Stimulated activated CD8-positive, alpha-beta memory T cell treated with anti-CD3 and anti-CD28 coated beads, Interleukin-15, amount 100 ng/mL, for 48 hours (primary cell): ENCODE measurements around the gene DCT.
A peak's percentile ranks its signal among the peaks of the same experiment; 100 is the strongest.

Experiments
- DNase-seq, 2 donors: peaks; one replicate each; pipeline ENCODE4 v3.0.0-alpha.2; 2020; ENCODE audit warnings: low read depth in 2 of 2

DCT gene

DNA sequence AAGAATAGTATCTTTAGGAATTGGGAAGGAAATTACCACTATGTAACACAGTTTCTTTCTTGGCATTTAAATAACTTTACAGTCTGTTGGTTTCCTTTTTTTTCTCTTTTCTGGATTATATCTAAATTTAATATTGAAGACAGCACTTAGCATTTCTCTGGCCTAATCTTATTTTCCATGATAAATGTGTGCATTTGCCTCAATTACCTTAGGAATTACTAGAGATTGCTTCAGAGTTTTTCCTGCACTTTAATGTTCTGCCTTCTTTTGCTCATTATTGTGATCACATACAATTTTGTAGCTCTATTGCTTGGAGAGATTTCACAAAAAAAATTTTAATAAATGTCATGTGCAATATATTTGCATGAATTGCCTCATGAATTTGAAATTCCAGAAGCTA, 25.1 kb downstream of the DCT start:
- DNase-seq = no peak

DNA sequence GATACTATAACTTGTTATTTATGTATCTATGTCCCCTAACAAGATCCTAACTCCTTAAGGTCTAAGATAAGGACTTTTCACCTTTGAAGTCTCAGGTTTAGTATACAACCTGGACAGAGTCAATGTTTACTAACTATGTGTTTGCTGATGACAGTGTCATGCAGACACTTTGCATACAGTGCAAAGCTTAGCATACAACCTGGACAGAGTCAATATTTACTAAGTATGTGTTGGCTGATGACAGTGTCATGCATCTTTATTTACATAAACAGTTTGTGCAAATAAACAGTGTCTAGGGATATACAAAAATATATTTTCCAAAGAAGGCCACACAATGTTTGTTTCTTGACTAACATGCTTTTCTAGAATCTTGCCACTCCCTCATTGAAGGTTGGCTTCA, 34.7 kb downstream of the DCT start:
- DNase-seq = no peak

DNA sequence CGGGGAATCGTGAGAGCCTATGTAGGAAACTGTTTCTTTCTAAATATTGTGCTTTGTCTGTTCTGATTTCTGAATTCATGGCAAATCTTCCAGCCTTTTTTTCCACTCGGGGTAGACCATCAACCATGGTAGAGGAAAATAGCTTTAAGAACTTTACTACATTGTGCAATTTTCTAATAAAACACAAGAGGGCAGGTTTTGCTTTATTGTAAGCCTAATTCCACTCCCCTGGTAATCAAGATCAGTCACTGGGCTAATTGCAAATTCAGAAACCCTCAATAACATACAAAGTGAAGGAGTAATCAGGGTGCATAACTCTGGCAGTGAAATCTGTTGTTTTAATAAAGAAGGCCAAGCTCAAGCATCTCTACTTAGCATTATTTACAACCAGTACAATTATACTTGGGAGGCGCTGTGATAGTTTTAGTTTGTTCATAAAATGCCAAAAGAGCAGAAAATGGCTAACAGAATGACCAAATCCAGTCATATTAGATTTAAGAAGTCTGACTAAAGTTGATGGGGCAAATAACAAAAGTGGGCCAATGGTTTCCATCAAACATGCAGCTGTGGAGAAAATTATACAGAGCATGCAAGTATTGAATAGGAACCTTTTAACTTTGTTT, 43.8 kb downstream of the DCT start:
- DNase-seq = no peak

DNA sequence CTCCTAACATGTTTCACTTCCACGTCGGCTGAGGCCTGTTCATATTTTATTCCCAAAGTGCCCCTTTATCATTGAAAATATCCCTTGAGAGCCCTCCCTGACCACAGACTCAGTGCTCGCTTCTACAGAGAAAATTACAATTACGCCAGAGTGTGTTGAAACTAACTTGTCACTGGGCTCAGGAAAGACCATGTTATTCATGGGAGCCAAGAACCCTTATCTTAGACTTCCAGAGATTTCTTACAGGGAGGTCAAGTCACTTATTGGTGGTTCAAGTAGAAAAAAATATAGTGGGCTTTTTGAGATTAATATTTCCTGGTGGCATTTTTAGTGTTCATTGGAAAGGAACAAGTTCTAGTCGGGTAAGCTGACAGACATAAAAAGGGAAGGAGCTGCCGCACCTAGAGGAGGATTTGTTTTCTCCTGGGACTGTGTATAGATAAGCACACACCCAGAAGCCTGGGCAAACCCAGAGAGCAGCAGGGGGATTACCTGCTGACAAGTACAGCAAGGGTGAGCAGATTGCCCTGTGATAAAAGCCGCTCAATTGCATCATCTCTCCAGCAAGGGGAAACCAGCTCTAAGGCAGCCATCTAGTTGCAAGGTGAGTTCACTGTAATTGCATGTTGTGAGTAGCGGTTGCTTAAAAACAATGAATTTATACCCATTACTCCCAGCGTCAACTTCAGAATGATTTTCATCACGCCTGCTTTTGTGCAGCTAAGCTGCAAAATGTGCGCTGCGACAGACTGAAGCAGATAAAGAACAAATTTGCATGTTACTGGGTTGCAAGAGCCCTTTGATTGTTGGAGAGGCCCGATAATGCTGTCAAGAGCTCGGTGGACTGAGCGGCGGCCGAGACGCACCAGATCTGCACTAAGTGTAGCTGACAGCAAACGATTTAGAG, 46.2 kb downstream of the DCT start:
- DNase-seq = peak in 1 of 2 donors; percentile 11

DNA sequence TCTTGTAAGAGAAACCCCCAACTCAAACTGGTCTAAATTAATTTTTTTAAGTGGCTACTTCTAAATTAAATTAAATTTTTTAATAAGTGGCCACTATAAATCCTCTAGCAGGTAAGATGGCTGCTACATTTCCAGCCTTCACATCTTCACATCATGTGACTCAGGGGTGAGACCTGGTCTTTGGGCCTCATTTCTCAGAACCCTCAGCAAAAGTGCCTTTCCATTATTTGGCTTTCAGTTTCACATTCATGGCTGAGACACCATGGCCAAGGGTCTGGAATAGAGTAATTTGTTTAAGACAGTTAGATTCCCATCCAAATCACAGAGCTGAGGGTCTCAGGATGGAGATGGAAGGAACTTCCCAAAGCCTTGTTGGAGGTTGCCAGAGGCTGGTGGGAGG, 47.5 kb downstream of the DCT start:
- DNase-seq = no peak

DNA sequence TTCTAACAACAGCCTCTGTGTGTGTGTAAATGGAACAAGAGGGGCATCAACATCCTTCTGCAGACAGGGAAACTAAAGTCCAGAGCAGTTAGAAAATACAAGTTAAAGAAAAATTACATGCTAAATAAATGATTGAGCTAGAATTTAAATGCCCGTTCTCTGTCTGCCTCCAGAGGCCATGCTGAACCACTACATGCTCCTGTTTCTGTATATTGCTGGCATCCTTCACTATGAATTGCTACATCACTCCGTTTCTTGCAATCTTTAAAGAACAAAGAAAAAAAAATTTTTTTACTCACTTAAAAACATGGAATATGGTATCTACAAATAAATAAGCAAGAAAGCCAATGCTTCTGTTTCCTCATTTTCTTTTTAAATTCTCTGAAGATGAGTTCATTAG, 47.9 kb downstream of the DCT start:
- no peak for DNase-seq

DNA sequence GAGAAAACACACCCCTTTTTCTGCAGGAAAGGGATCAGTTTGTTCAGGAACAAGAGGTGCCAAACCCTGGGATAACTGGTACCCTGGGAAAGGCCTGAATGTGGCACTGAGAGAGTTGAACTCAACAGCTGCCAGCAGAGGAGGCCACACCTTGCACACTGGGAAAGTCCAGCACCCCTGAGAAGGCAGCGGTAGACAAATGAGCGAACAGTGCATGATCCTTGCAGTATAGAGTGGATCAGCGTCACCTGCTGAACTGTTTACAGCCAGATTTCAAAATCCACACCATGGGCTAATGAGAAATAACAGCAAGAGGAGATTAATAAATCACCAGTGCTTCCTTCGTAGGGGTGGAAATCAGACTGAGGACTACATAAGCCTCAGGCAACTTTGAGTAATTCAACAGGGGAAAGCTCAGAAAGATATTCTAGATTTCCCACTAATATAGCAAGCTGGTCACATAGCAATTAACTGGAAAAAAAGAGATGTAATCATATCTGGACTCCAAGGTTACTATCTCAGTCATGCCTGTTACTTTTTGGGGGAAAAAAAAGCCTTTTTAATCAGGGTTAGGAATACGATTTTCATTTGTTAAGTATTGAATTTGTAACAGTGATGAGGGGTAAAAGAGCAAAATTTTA, 52.0 kb downstream of the DCT start:
- no peak for DNase-seq

DNA sequence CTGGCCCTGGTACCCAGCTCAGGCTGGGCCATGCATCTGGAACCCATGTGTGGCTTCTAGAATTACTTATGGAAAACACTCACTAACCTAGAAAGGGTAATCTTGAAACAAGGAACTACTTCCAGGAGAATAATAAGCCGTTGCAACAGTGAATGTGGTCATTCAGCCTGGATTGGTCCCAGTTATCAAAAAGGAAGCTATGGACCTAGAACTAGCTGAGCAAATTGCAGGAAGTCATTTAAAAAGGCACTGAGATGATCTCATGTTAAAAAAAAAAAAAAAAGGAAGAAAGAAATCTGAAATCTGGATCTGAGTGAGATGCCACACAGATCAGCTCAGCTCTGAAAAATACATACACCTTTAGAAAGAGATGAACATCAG, 59.6 kb downstream of the DCT start:
- no peak for DNase-seq

DNA sequence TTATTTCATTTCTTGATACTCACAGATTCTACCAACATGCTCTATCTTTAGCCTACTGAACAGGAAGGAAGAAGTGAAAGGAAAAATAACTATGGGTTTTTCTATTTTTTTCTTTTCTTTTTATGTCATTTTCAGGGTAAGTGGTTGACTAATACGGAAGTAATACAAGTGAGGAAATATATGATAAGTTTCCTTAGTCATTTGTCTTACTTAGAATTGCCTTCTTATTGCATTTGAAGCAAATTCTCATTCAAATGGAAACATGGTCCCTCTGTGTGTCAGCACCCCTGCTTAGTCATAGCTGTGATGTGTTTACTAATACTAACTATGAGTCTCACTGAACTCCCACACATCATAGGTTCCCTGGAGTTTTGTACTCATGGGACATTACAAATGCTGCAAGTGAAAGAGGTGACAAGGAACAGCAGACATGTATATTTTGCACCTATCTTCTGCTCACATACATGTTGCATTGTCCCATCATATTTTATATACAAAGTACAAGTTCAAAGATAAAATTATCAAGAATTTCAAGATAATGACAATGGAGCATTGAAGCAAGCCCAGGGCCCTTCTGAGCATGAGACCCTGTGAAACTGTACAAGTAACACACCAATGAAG, 60.1 kb downstream of the DCT start:
- peak in 1 of 2 donors; percentile 32 for DNase-seq

DNA sequence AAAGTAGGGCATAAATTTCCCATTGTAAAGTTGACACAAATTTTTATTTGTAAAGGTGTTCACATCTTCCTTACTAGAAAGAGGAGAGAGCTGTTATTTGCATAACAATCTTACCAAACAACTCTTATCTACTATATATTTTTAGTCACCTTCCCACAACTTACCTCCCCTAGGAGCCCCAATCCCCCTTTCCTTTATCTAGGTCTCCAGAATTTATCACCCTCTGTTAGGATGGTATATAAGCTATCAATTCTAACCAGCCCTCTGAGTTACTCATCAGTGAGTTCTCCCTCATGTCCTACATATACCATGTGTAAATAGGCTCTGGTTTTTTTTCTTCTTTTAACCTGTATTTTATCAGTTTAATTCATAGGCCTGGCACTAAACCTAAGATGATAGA, 62.2 kb downstream of the DCT start:
- no peak for DNase-seq

DNA sequence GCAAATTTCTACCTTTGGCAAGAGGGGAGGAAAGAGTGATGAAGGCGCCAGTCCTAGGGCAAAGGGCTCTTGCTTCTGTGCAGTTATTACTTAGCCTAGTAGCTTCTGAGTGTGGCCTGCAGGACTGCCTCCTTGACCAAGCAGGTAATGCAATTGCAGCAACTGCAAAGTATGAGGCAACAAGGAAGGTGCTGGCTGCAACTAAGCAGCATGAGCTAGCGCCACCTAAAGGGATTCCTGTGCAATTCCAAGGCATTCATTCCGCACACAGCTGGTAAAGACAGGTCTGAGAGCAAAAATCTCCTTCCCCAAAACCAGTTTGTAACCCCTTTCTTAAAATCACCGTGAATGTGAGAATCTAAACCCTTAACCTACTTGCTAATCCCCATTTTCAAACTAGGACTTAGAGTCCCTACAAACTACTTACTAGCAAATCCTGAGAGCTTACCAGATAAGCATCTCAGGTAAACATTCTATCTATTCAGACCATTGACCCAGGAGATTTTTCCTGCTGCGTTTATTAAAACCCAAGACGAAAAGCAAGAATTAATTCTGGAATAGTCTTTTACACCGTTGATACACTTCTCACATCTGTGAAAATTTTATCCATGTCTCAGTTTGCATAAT, 62.9 kb downstream of the DCT start:
- DNase-seq = no peak

DNA sequence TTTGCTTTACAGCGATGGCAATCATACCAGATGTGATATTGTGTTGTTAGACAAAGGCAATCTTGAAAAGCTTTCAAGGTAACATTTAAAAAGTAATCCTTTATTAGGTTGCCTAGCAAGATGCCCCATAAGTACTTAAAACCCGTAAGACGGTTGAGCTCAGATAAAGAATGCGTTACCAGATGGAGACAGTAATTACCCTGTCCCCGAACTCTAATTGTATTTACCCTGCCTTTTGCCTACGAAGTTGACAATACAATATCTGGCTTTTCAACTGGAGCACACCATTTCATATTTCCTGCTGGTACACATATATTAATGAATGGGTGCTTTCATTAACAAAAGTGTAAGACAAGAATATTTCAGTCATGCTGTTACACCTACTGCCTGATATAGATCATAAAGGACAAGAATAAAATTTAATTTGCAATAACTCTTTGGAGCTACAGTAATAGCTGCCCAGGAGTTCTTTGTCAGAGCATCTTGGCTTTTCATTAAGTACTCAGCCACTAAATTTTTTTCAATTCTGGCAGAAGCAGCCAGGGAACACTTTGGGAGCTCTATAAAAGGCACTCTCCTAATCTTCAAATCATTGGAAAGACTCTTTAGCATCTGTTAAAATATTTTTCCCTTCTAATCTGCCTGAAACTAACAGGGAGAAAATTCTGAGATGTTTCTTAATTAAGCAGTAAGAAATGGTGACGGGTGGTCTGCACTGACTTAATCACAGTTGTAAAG, 63.8 kb downstream of the DCT start:
- no peak for DNase-seq

DNA sequence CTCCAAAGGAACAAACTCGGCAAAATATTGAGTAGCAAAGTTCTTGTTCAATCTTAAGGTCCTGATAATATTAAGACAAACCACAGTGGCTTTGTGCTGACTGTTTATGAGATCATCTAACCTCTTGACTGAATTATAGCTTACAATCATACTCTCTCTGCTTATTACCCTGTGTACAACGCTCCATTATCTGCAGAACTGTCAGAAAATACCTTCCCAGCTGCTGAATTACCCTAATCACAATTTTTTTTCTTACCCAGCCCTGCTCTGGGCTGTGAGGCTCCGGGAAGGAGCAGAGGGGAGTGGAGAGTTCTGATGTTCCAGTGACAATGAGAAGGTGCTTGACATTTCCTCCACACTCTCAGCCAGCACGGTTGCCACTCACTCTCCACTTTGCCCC, 64.8 kb downstream of the DCT start:
- DNase-seq = no peak

DNA sequence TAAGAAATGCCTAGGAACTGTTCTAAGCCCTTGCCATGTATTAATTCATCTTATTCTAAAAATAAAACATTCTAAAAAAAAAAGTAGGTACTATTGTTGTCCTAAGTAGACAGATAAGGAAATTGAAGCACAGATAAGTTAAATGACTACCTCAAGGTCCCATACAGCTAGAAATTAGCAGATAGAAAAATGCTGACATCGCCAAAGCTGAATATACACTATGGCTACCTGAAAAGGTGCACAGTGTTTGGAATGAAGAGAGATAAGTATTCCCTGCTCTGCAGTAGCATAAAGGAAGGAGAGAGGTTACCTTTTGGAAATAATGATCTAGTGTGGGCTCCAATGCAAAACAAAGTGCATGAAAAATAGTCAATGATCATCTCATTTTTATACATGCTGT, 65.3 kb downstream of the DCT start:
- DNase-seq = no peak

DNA sequence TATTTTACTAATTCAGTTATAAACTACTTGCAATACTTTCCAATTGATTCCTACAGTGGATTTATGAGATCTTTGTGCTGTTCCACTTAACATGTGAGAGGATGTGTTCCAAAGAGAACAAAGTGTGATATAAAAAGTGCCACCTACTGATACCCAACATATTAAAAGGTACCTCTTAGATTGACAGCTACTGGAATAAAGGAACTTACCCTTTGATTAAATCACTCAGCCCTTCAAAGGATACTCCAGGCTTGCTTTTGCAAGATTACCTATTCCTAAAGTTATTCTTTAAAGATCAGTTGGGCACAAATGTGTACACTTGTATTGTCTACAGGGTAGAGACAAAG, 65.9 kb downstream of the DCT start:
- DNase-seq = no peak

DNA sequence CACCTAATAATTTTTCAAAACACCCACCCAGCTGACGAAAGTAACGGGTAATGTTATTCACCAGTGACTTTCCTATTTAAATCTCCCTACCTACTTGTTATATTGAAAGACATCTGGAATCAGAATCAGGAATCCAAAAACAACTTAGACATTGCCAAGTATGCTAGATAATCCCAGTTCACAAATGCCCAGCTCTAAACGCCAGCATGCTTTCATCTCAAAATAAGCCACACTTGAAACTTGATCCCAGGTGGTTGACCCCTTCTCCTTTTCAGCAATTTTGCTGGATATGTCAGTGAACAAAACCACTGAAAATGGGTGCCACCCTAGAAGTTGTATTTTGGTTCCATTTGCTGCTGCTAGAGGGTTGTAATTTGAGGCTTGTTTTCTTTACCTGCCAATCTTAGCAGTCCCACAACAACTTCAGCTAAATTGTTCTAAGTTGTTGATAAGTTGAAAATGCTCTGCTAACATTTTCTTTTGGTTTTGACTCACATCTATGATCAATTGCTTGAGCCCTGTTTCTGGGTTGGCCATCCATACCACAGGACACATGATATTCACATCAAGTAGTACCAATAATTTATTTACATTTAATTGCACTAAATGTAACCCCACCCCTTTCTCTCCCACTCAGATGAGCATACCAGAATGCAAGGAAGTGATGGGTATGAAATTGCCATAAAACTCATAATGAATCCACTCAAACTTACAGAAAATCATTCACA, 66.4 kb downstream of the DCT start:
- no peak for DNase-seq

DNA sequence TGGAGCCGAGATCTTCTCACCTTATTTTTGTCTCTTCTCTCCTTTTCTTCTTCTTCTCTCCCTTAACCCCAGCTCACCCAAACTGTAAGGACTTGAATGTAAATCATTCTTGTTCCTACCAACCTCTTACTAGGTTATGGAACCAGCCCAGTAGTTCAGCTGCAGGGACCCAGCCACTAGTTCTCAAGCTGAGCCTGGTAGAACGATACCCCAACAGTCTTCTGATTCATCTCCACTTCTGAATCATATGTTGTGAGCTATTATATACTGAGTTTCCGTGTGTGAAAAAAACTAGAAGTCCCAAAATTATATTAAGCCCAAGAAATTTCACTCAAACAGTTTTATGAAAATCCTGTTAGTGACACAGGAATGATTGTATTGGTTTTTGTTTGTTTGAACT, 67.7 kb downstream of the DCT start:
- DNase-seq = no peak

DNA sequence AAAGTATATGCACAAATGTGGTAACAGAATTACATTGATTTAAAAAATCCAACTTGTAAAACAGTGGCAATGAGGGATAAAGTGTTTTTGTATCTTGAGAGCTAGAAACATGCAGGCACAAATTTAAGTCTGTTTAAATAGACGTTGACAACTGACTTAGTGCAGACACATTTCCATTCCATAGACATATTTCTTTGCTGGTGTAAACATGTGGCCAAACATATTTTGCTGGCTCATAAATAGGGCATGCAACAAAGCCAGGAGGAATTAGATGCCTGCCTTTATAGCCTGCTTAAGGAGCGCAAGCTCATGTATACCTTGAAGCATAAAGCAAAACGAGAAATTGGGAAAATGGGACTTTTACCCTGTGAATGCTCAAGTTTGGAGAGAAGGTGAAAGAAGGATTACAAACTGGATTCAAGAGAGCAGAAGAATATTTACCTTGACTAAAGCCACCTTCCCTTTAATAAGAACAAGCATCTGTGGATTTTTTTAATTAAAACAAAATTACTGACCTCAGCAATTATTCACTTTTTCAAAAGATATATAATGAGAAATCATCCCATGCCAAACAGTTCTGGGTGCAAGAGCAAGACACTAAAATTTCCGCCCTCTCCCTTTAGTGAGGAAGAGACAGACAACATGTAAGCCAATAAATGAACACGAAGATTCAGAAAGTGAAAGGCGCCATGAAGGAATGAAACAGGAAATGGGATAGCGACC, 71.0 kb downstream of the DCT start:
- no peak for DNase-seq

DNA sequence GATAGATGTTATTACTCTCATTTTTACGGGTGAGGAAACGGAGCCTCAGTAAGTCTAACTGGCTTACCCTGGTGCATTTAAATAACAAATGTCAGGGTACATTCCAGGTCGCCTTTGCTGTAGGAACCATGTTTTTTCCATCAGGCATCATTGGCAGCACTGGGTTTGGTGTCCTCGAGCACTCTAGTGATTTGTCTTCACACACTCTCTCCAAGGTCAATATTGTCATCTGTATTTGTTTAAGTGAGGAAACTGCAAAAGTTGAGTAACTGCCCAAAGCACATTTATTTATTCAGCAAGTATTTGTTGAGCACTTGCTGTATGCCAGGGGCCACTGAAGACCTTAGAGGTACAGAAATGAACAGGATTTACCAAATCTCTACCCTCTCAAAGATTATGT, 78.6 kb downstream of the DCT start:
- no peak for DNase-seq

DNA sequence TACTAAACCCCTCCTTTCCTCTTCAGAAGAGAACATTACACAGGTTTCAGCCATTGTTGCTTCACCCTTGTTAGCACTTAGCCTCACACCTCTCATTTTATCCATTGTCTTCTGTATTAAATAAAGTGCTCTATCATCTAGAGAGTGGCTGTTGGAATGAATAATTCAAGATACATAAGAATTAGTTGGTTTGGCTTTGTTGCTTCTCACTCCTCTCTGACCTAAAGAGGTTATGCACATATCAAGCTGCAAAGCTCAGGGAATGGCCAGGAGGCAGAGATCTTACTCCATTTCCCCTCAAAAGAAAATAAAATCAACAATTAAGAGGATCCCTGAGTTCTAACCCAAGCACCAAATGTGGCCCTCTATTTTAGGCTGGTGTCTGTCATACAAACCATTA, 79.7 kb downstream of the DCT start:
- no peak for DNase-seq
